HG02678 (cell line): ENCODE measurements around the gene EEF2KMT.

Source experiments
- ATAC-seq: cut with Tn5 transposase; IDR thresholded peaks from one replicate; pipeline ENCODE4 v1.9.1; 2021; ENCODE audit warnings: mild to moderate bottlenecking, moderate library complexity; ENCODE audit not compliant: unreplicated experiment

Gene EEF2KMT

GRCh38 chr16:5044011-5044540 is 53.5 kb downstream of the EEF2KMT start:
- no peak for ATAC-seq

GRCh38 chr16:5042574-5043171 is 54.9 kb downstream of the EEF2KMT start:
- ATAC-seq, result no peak

GRCh38 chr16:5041600-5042133 is 55.9 kb downstream of the EEF2KMT start:
- peak; percentile 75 for ATAC-seq

GRCh38 chr16:5040451-5040850 is 57.1 kb downstream of the EEF2KMT start:
- no peak for ATAC-seq

- no peak for ATAC-seq
These were observed 61.1 kb downstream of the EEF2KMT start for GRCh38 chr16:5036228-5037156.

GRCh38 chr16:5035909-5036227 is 61.7 kb downstream of the EEF2KMT start:
- ATAC-seq, result no peak
